ENCODE data around the gene ST3GAL4.

- no peak for TF ChIP-seq POLR2AphosphoS5 (IDR thresholded peaks at IDR 0.05; ENCODE audit: low read depth, low read length)
- no peak for TF ChIP-seq TAF1 (IDR thresholded peaks at IDR 0.05; ENCODE audit: borderline replicate concordance, low read depth, low read length)
- no peak for TF ChIP-seq POLR2A (IDR thresholded peaks at IDR 0.05; ENCODE audit: low read depth, low read length)
These were observed 94.7 kb downstream of the ST3GAL4 start for GRCh38 chr11:126450198-126450597.

All from GM12892 (cell line).